Measurements from ENCODE around the gene CCDC3.
"Not testable (repeated sequence)": the region's sequence is repeated elsewhere in the genome, so short reads cannot be mapped to it uniquely, and the experiment has no call there.

Gene CCDC3

DNA sequence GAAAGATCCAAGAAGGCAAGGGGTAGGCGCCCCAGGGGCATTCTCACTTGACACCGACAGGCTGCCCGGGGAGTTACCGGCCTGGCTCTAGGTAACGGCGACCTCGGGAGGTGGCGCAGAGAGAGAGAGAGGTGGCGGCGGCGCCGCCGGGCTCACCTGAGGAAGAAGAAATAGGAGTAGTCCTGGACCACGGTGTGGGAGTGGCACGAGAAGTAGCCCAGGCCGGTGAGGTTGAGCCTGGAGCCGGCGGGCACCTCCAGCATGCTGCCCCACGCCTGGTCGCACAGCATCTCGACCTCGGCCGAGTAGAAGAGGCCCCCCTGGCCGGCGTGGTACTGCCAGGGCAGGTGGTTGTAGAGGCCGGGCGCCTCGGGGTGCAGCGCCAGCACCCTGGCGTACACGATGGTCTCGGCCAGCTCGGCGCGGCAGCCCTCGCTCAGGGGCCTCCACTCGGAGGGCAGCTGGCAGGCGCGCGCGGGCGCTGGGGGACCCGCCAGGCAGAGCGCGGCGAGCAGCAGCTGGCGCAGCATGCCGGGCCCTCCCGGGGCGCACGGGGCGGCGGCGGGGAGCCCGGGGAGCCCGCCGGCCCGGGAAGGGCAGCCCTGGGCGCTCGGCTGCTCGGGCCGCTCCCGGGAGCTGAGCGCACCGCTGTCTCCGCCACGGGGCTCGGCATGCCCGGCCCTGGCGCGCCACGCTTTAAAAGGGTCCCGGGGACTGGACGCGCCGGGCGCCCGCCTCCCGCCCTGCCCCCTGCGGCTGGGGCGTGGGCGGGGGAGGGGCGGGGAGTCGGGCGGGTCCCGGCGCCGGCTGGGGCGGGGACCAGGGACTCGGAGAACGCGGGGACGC is at the start of gene CCDC3:
TSS of gene CCDC3 (minus strand) at position 673 of the 846 bp plus-strand sequence. CDS start at position 530, 143 bp downstream.
- DNase-seq: no peak

DNA sequence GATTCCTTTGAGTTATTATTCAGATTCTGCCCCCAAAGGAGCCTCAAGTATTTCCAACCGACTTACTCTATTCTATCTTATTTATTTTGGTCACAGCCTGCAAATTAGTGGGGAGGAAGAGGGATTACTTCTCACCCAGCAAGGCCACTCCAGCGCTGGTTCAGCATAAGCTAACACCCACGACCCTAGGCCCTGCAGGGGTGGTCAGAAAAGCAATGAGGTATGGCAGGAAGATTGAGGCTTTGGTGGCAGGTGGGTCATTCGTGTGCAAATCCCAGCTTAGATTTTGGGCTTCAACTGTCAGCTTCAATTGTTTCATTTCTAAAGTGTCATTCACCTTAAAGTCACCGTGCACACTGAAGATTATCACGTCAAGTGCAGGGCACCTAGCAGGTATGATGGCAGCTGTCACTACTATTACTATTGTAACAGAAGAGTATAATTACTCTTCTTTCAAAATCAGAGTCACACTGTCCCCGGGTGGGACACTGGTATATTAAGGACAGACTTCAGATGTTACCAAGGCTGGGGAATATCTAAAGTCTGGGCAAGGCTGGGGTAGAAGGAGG is 49.7 kb upstream of the CCDC3 start:
- no peak for DNase-seq

DNA sequence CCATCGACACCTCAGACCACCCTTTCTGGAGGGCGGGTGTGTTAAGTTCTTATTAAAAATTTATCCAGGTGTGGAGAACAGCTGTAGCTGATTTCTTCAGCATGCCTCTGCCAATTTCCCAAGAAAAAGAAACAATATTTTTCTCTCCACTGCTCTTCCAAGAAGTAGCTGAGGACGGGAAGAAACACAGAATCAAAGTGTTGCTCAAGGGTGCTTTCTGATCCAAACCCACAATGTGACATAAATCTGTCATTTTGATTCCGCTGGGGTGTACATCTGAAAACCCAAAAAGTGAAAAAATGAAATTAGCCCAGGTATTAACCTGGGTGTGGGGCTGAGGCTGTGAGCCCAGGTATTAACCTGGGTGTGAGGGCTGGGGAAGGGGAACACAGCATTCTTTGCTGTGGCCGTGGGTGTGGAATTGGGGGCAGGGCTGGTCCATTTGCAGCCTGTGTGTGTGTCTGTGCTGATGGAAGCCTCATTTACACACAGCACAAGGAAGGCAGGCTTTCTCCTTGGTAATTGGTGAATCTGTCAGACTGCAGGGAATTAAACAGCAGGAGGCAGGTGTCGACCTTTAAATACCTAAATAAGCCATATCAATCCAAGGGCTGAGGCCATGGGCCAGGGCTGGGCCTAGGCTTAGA is 48.4 kb upstream of the CCDC3 start:
- no peak for DNase-seq

DNA sequence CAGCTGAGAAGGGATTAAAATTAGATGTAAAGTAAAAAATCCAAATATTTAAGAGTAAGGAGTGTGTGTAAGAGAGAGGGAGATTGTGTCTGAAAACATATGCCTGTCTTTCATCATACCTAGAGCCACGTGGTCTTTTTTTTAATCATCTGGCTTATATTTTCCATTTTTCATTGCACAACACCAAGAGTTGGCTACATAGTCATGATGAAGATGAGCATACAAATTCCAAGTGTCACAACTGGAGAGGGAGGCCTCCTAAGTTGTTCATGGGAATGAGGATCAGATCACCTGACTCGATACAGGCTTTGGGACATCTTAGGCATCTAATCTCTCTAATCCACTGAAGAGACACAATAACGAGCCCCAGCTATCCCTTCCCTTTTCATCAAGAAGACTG is 47.2 kb upstream of the CCDC3 start:
- DNase-seq: no peak

DNA sequence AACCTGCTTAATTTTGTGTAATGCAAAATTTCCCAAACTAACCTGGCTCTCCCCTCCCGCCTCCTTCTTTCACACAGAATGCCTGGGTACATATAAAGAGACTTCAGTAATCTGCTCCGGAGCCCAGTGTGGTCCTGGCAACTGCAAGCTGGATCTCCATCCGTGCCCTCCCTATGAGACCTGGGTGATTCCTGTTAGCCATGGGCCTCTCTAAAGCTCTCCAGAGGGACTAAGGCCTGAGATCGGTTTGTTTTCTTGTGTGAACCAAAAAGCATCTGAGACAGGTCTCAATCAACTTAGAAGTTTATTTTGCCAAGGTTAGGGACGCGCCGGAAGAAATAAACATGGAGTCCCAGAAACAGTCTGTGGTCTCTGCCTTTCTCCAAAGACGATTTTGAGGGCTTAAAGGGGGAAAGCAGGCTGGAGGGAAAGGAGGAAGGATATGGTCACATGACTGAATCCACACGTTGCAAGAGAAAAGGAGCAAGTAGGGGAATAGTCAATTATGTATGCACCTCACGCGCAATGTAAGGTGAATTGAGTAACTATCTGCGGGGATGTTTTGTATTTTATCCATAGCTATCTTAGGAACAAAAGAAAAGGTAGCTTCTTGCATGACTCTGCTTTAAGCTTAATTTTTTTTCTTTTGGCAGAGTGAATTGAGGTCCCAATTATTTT is 46.2 kb upstream of the CCDC3 start:
- DNase-seq: no peak

DNA sequence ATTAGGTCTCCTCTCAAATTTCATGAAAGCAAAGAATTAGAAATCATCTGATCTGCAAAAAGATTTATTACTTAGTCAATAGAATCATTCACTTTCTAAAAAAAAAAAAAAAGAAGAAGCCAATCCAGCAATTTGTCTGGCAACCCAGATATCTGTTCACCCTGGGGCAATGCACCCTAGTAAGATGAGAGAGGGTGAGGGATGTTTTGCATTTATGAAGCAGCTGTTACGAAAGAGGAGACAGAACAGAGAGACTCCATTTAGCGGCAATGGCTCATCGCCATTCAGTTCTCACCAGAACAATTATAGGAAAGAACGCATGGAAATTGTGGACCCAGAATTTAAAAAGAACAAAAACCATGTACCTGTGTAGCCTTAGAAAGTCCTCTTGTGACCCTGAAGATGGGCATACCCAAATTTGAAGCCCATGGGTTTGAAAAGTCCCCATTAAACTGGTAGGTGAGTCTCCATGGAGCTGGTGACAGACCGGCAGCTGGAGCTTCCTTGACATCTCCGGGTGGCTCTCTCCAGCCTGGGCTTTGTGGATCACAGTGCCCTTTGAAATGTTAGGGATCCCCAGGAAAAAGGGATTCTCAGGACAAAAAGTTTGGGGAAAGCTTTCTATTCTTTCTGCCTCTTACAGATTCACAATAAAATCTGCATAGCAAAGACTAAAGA is 45.5 kb upstream of the CCDC3 start:
- no peak for DNase-seq

DNA sequence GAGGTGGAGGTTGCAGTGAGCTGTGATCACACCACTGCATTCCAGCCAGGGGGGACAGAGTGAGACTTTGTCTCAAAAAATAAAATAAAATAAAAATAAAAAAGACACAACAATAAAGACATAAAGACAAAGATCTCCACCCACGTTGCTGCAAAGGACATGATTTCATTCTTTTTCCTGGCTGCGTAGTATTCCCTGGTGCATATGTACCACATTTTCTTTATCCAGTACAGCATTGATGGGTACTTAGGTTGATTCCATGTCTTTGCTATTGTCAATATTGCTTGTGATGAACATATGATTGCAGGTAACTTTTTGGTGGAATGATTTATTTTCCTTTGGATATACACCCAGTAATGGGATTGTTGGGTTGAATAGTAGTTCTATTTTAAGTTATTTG is 42.0 kb upstream of the CCDC3 start:
- no peak for DNase-seq

DNA sequence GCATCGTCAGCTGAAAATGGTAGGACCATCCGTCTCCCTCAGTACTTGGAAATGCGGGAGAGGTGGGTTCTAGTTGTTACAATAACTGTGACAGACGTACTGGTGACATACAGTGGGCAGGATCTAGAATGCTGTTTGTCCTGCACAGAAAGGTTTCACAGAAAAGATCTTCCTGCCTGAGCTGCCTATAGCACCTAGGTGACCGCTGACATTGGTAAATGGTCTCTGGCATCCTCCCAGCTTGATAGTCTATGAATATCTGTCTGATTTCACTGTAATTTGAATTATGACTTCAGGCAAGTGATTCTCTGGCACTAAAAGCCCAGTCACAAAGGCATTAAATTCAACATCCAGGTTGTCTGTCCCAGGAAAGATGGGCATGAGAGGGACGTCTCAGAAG is 38.2 kb upstream of the CCDC3 start:
- no peak for DNase-seq

DNA sequence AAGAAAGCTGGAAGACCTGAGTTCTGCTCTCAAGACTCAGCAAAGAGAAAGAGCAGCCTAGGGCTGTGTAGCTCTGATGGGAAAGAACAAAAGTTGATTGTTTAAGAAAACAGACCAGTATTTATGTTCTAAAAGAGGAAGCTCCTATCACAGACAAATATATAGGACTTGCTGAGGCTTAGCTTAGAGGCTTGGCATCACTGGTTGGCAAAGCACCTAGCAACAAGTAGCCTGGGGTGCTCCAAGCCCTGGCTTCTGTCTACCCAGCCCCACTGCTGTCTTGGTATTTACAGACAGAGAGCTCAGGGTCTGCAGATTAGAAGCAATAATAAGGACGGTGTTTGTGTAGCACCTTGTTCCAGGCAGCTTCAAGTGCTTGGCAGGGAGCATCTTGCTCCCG is 36.9 kb upstream of the CCDC3 start:
- no peak for DNase-seq

DNA sequence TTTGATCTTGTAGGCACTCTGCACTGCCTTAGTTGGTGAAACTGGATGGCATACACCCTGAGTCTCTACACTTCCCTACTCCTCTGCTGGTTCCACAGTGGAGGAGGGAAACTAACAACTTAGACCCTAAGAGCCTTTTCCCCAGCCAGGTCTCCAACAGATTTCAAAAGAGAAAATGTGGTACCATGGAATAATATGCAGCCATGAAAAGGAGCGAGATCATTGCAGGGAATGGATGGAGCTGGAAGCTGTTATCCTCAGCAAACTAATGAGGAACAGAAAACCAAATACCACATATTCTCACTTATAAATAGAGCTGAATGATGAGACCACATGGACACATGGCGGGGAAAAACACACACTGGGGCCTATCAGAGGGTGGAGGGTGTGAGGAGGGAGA is 36.3 kb upstream of the CCDC3 start:
- no peak for DNase-seq

DNA sequence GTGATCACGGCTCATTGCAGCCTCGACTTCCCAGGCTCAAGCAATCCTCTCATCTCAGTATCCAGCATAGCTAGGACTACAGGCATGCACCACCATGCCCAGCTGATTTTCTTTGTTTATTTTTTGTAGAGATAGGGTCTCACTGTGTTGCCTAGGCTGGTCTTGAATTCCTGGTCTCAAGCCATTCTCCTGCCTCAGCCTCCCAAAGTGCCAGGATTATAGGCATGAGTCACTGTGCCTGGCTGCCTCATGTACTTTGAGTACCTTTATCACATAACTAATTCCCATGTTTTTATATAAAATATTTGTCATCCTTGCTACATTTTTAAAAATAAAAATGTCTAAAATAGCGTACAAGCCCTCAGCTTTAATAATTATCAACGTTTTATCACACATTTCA is 35.3 kb upstream of the CCDC3 start:
- DNase-seq: no peak

DNA sequence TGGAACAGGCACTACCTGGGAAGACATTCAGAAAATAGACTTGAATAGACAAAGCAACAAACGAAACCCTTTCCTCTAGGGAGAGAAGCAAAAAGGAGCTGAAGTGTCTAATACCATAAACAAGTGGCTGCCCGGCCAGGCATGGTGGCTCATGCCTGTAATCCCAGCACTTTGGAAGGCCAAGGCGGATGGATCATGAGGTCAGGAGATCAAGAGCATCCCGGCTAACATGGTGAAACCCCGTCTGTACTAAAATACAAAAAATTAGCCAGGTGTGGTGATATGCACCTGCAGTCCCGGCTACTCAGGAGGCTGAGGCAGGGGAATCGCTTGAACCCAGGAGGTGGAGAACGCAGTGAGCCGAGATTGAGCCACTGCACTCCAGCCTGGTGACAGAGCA is 34.2 kb upstream of the CCDC3 start:
- not testable (repeated sequence) for DNase-seq

DNA sequence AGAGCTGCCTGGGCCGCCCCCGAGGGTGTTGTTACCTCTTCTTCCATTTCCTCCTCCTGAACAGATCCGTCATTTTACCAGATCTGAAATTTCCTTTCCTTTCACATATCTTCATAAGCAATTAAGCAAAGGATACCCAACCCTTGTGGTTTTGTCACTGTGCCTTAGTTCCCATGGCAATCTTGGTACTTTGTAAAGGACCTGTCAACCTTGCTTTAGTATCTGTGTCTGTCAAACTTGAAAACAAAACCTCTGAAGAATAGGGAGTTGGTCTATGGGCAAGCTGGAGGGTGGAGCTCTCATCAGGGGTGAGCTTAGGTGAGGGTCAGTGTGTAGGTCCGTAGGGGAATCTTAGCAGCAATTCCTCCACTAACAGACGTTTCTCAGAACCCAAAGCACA is 25.4 kb upstream of the CCDC3 start:
- no peak for DNase-seq

DNA sequence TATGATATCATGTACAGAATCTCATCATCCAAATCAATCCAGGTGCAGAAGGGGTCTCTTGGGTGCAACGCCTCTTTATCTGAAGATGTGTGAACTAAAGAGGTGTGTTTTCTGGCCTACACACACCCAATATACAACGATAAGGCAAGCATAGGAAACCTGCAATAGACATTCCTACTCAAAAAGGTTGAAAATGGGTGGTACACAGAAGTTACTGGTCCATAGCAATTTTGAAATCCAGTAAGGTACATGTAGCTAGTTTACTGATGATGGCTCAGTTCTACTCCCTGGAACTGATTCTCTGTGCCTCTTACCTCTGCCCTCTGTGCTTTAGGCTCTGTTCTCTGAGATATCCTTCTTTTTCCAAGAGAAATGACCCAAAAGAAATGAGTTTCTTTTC is 22.2 kb upstream of the CCDC3 start:
- DNase-seq: no peak

DNA sequence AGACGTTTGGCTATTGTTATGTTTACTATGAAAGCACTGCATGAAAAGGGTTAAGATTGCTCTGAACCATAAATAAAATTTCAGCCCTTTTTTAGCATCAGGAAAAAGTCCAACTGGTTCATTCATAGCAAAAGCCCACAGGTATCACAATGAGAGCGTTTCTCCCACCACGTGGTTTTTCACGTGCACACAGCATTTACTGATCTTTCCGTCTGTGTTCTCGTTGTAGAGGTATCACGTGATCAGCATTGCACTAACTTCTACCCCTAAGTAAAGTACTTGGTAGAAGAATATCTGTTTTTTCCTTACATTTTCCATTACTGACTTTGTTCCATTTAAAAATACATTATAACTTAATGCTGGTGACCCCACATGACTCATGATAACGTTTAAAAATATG is 17.8 kb upstream of the CCDC3 start:
- no peak for DNase-seq

DNA sequence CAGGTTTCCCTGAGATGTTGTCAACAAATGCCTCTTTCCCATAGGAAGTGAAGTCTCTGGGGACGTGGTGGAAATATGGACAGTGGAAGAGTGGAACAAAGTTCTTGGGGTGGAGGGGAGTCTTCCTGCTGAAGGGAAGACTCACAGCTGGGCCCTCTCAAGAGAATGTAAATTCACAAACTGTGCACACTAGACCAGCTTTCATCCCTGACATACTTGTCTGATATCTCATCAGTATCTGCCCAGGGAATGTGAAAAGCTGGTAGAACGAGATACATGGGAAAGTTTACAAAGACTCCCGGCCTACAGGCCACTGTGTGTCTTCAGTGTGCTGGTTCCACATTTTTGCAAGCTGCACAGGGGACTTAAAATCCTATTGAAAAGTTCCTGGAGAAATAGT is 16.7 kb upstream of the CCDC3 start:
- no peak for DNase-seq

DNA sequence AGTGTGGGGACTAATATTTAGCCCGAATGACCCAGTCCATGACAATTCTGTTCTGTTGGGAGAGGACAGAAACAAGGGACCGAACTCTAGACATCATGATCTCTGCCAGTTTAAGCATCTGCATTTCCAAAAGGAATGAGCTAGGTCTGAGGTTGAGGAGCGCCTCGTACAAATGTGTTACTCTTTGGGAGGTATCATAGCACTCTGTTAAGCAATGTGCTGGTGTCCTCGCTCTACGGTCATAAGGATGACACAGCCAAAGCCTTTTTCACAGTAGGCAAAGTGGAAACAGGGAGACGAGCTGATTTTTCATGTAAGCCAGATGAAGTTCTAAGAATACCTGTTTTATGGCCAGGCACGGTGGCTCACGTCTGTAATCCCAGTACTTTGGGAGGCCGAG is 15.4 kb upstream of the CCDC3 start:
- DNase-seq: no peak

DNA sequence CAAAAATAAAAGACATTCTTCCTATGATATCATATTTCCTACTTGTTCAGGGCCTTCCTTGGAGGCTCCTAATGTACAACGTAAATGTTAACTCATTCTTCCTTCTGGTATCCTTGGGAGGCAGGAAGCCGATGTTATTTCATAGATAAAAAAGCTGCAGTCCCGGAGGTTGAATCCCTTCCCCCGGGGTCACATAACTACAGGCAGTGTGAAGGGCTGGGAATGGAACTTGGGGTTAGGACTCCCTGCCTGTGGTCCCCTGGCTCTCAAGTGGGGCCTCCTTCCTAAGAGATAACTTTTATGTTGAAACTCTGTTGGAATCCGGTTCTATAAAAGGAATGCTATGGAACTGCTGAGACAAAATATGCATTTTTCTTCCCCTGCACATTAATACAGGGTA is 14.9 kb upstream of the CCDC3 start:
- DNase-seq: no peak

DNA sequence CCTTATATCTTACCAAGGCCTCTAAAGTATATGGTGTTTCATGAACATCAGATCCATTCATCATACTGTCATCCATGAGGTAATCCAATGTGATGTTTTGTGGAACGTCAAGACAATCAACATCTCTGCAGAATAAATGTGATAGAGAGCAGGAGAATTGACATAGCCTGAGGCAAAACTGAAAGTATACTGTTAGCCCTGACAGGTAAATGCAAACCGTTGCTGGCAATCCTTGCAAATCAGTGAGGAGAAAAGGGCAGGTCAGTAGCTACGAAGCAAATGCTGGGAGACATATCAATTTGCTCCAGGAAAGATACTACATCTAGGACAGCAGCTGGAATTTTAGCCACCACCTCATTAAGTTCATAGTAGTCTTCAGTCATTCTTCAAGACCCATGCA is 4.5 kb upstream of the CCDC3 start:
- DNase-seq: no peak

DNA sequence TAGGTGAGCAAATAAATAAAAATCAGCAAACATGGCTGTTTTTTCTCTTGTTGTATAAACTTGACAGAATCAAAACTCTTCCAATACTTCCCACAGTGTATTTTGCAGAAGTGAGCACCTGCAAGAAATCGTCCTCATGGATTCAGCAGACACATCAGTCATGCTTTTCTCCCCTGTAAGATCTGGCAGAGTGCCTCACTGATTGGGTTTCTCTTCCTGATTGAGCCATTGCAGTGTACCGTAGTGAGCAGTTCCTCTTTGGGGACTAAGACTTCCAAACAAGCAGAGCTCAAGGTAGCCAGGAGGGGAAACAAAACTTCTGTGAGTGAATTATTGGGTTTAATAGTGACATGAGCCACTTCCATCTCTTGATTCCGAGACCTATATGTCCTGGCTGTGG is 2.2 kb upstream of the CCDC3 start:
- DNase-seq: no peak

DNA sequence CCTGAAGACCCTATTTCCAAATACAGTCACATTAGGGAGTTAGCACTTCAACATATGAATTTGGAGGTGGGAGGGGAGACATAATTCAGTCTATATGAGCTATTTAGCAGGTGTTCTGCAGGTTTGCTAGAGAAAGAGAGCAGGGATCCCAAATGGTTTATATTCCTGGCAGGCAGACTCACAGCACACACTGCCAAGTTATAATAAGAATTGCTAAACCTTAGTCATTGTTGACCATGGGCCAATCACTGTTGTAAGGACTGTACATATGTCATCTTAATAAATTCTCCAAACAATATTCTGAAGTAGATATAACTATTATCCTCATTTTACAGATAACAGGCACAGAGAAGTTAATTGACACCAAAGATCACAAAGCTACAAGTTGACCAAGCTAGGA is 1.5 kb upstream of the CCDC3 start:
- DNase-seq: no peak

DNA sequence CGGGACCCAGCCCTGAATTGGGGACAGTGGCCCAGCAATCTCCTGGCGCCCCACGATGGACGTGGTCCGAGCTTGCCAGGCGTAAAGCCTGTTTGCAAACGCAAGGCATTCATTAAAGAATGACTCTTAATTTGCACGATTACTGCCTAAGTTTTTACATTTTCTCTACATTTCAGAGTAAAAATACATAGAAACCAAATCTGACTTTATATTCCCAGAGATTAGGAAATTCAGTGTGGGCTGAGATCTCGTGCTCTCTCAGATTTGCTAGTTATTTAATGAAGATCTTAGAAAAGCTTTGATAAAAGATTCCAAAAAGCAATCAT is 337 bp upstream of the CCDC3 start:
- no peak for DNase-seq

DNA sequence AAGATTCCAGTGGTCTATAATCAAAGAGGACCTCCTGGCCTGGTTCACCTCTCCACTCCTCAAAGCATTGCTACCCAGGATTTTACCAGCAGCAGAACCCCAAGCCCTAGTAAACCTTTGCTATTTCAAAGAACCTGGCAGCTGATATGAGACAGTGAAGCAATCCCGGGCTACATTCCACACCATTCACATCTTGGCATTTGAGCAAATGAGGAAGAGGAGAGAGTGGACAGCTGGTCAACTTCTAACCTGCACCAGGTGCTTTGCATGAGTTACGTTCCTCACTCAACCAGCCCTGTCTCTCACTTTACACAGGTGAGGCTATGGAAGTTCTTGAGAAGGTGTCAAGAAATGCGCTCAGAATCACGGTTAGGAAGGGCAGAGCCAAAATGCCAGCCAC is 1.1 kb downstream of the CCDC3 start:
- no peak for DNase-seq

Data from stimulated activated naive CD4-positive, alpha-beta T cell (primary cell).